CD14-positive monocyte (primary cell): ENCODE results near the gene TNFRSF11A. TPM values are rescaled to one million over a fixed set of nuclear protein-coding genes. Genes with fewer than 3 reads are reported as not detected.

Experiments used
- DNase-seq, 3 donors: peaks; one replicate each; pipeline ENCODE4 v3.0.0-alpha.2; 2011 to 2022
- H2AFZ ChIP-seq: 2 replicates; pipeline ENCODE4 v1.6.0; 2012; ENCODE audit warnings: mild to moderate bottlenecking, low read depth, low read length, inconsistent platforms; ENCODE audit not compliant: insufficient read depth, poor library complexity, severe bottlenecking
- H3K27ac ChIP-seq, 2 donors: 1 replicate in 1 of 2; 2 replicates in 1 of 2; pipeline ENCODE4 v1.5.1; 2012 to 2013; ENCODE audit warnings: low read length in 2 of 2, control low read depth in 1 of 2, inconsistent platforms in 1 of 2, low read depth in 1 of 2, mild to moderate bottlenecking in 1 of 2
- H3K27me3 ChIP-seq, 2 donors: one replicate each; pipeline versions ENCODE4 v1.6.0 to v1.6.1; 2011 to 2013; ENCODE audit warnings: low read length in 2 of 2; ENCODE audit not compliant: control insufficient read depth in 2 of 2, insufficient read depth in 2 of 2
- H3K36me3 ChIP-seq, 2 donors: replicated peaks in 1 of 2; 1 replicate in 1 of 2; 2 replicates in 1 of 2; pipeline versions ENCODE4 v1.5.1 to v1.6.1; 2012 to 2013; ENCODE audit warnings: low read length in 2 of 2, control low read depth in 1 of 2, inconsistent platforms in 1 of 2, mild to moderate bottlenecking in 1 of 2; ENCODE audit not compliant: insufficient read depth in 2 of 2, control insufficient read depth in 1 of 2
- H3K4me1 ChIP-seq, 2 donors: 1 replicate in 1 of 2; 2 replicates in 1 of 2; pipeline versions ENCODE4 v1.5.1 to v1.6.1; 2012 to 2013; ENCODE audit warnings: low read length in 2 of 2, control low read depth in 1 of 2, inconsistent platforms in 1 of 2, mild to moderate bottlenecking in 1 of 2, moderate library complexity in 1 of 2; ENCODE audit not compliant: insufficient read depth in 2 of 2, control insufficient read depth in 1 of 2
- H3K4me2 ChIP-seq: replicated peaks from 2 replicates; pipeline ENCODE3; 2012; ENCODE audit warnings: low read length, moderate library complexity, mild to moderate bottlenecking; ENCODE audit not compliant: poor library complexity, severe bottlenecking; ENCODE audit errors: extremely low read depth
- H3K4me3 ChIP-seq, 3 experiments: fragments of 200-600 bp in 1 of 3; sonication (generic) in 1 of 3; replicated peaks in 1 of 3; 1 replicate in 2 of 3; 2 replicates in 1 of 3; pipeline ENCODE4 v1.5.1; 2011 to 2013; ENCODE audit warnings: low read length in 3 of 3, mild to moderate bottlenecking in 3 of 3, control low read depth in 2 of 3, low read depth in 2 of 3, inconsistent platforms in 1 of 3, moderate library complexity in 1 of 3
- H3K79me2 ChIP-seq: 2 replicates; pipeline ENCODE4 v1.6.0; 2012; ENCODE audit warnings: mild to moderate bottlenecking, control low read depth, inconsistent platforms, low read length, moderate library complexity; ENCODE audit not compliant: insufficient read depth
- H3K9ac ChIP-seq: 2 replicates; pipeline ENCODE4 v1.6.0; 2017; ENCODE audit warnings: low read length, mild to moderate bottlenecking; ENCODE audit not compliant: insufficient read depth, poor library complexity, severe bottlenecking
- H3K9me3 ChIP-seq, 2 donors: replicated peaks in 1 of 2; 1 replicate in 1 of 2; 2 replicates in 1 of 2; pipeline versions ENCODE4 v1.5.1 to v1.6.1; 2012 to 2013; ENCODE audit warnings: low read length in 2 of 2, control low read depth in 1 of 2; ENCODE audit not compliant: control insufficient read depth in 1 of 2, insufficient read depth in 1 of 2
- H4K20me1 ChIP-seq: 2 replicates; pipeline ENCODE4 v1.6.0; 2012; ENCODE audit warnings: mild to moderate bottlenecking, low read length, control low read depth, moderate library complexity; ENCODE audit not compliant: insufficient read depth
- H3K27ac Mint-ChIP-seq, 7 donors: one replicate each; pipeline ENCODE4 v1.8.0; 2020; ENCODE audit warnings: mild to moderate bottlenecking in 7 of 7, mixed read lengths in 7 of 7, moderate library complexity in 6 of 7, inconsistent platforms in 2 of 7
- H3K27me3 Mint-ChIP-seq, 3 donors: one replicate each; pipeline ENCODE4 v1.8.0; 2021 to 2022; ENCODE audit warnings: low read depth in 3 of 3, mild to moderate bottlenecking in 3 of 3, mixed read lengths in 3 of 3, moderate library complexity in 3 of 3, inconsistent platforms in 1 of 3
- H3K36me3 Mint-ChIP-seq, 2 donors: one replicate each; pipeline ENCODE4 v1.8.0; 2020; ENCODE audit warnings: mixed read lengths in 2 of 2, inconsistent platforms in 1 of 2, mild to moderate bottlenecking in 1 of 2
- H3K4me1 Mint-ChIP-seq: one replicate; pipeline ENCODE4 v1.8.0; 2020; ENCODE audit warnings: mild to moderate bottlenecking, mixed read lengths
- H3K4me3 Mint-ChIP-seq, 2 donors: one replicate each; pipeline ENCODE4 v1.8.0; 2020; ENCODE audit warnings: mild to moderate bottlenecking in 2 of 2, mixed read lengths in 2 of 2, moderate library complexity in 1 of 2
- H3K9me3 Mint-ChIP-seq, 7 donors: one replicate each; pipeline ENCODE4 v1.8.0; 2020 to 2022; ENCODE audit warnings: mixed read lengths in 7 of 7, mild to moderate bottlenecking in 6 of 7, moderate library complexity in 6 of 7, inconsistent platforms in 2 of 7
- WGBS: methylation state at CpG from one replicate; pipeline ENCODE4 v1.1.5; 2013; ENCODE audit warnings: missing lambda C conversion rate; ENCODE audit not compliant: insufficient coverage; 5-methylcytosine and 5-hydroxymethylcytosine counted together
- intact Hi-C, 2 donors: fragments of 100-400 bp; cut with micrococcal nuclease; formaldehyde crosslinking; loops; one replicate each; pipeline versions ENCODE4 v1.15.0 to v1.15.1; 2023
- polyA plus RNA-seq, 3 donors: library from polyadenylated mRNA; depleted of rRNA in 1 of 3; unstranded in 2 of 3; stranded (reverse) in 1 of 3; fragments of 300-500 nt in 2 of 3; fragments of >200 nt in 1 of 3; fragmentation: Illumina TruSeq in 2 of 3; gene quantifications; 1 replicate in 2 of 3; 2 replicates in 1 of 3; pipeline ENCODE4 v1.2.3, GENCODE V29; 2012 to 2021
- TF ChIP-seq, protein P1 (sequence below): fragments of 200-600 bp; IDR thresholded peaks from one replicate; pipeline ENCODE4 v1.8.0; 2022; ENCODE audit warnings: antibody characterized with exemption, mild to moderate bottlenecking

The TNFRSF11A gene
- polyA plus RNA-seq, 3 donors = 0.05 to 0.67 (median 0.24) TPM

GRCh38 chr18:62301322-62301721, 23.8 kb upstream of the TNFRSF11A start:
- Mint-ChIP-seq H3K27me3 (no peaks in the 10 kb centered on the region), H3K4me1 (peaks cover 6% of the 10 kb centered on the region), H3K9me3 (no peaks in the 10 kb centered on the region), H3K27ac (no peak overlapping the region), H3K4me3 (no peak overlapping the region), H3K36me3 (peaks cover 72 to 81% of the 10 kb centered on the region in 2 donors)
- Histone ChIP-seq H2AFZ (no peak overlapping the region), H3K9ac (no peak overlapping the region), H3K4me1 (peaks cover 0 to 7% of the 10 kb centered on the region in 2 donors), H3K27me3 (no peaks in the 10 kb centered on the region), H3K36me3 (peaks cover 74 to 87% of the 10 kb centered on the region in 2 donors), H3K79me2 (no peaks in the 10 kb centered on the region), H3K27ac (no peak overlapping the region), H3K4me2 (no peak overlapping the region), H3K9me3 (no peaks in the 10 kb centered on the region), H4K20me1 (no peaks in the 10 kb centered on the region), H3K4me3 (no peak overlapping the region)
- intact Hi-C loops = no loop called here
- WGBS = 100% methylated on average over 1 of the region's 1 CpG
- TF ChIP-seq, protein P1, sequence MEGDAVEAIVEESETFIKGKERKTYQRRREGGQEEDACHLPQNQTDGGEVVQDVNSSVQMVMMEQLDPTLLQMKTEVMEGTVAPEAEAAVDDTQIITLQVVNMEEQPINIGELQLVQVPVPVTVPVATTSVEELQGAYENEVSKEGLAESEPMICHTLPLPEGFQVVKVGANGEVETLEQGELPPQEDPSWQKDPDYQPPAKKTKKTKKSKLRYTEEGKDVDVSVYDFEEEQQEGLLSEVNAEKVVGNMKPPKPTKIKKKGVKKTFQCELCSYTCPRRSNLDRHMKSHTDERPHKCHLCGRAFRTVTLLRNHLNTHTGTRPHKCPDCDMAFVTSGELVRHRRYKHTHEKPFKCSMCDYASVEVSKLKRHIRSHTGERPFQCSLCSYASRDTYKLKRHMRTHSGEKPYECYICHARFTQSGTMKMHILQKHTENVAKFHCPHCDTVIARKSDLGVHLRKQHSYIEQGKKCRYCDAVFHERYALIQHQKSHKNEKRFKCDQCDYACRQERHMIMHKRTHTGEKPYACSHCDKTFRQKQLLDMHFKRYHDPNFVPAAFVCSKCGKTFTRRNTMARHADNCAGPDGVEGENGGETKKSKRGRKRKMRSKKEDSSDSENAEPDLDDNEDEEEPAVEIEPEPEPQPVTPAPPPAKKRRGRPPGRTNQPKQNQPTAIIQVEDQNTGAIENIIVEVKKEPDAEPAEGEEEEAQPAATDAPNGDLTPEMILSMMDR = no peak
- no peak for DNase-seq

DNA sequence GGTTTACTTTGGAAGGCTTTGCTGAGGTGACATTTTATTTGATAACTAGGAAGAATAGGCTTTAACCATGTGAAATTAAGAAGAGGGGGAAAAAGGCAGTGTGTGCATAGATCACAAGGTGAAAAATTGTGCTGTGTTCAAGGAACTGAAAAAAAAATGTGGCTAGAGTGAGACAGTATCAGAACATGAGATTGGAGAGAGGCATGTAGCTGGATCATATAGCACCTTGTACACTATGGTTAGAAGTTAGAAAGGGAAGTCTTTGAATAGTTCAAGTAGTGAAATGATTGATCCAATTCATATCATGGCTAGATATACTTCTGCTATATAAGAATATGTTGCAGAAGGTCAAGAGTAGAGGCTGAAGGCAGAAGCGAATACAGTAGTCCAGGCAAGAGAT, 12.3 kb upstream of the TNFRSF11A start:
- Histone ChIP-seq H3K27me3 (peaks cover 0 to 2% of the 10 kb centered on the region in 2 donors), H3K9ac (no peak overlapping the region), H3K4me1 (no peaks in the 10 kb centered on the region), H3K9me3 (no peaks in the 10 kb centered on the region), H3K4me2 (no peak overlapping the region), H4K20me1 (no peaks in the 10 kb centered on the region), H3K79me2 (no peaks in the 10 kb centered on the region), H2AFZ (no peak overlapping the region), H3K4me3 (no peak overlapping the region), H3K36me3 (peaks cover 11 to 30% of the 10 kb centered on the region in 2 donors), H3K27ac (no peak overlapping the region)
- peaks cover 20 to 23% of the 10 kb centered on the region in 2 donors for H3K36me3 Mint-ChIP-seq
- H3K4me3 Mint-ChIP-seq = no peak overlapping the region
- TF ChIP-seq, protein P1 = no peak
- no peak overlapping the region for H3K27ac Mint-ChIP-seq
- H3K9me3 Mint-ChIP-seq = no peaks in the 10 kb centered on the region
- H3K27me3 Mint-ChIP-seq = peaks cover 3 to 11% (median 8%) of the 10 kb centered on the region in 3 donors
- WGBS = 100% methylated on average over 1 of the region's 1 CpG
- no peak for DNase-seq
- intact Hi-C loops = no loop called here
- no peaks in the 10 kb centered on the region for H3K4me1 Mint-ChIP-seq
